ENCODE data around the gene MYH4.

The MYH4 gene

GRCh38 chr17:10499950-10500349 is 30.6 kb upstream of the MYH4 start:
- no peak for TF ChIP-seq EZH2phosphoT487 (IDR thresholded peaks at IDR 0.05; ENCODE audit: borderline replicate concordance)
- no peak for TF ChIP-seq CTCF (conservative IDR thresholded peaks at IDR 0.05; ENCODE audit: low read length)
- no peaks in the 10 kb centered on the region for H3K9me2 ChIP-seq (replicated peaks; ENCODE audit: low read depth, low read length)
- H2AFZ ChIP-seq (ENCODE audit: low read length), result no peak overlapping the region
- no peaks in the 10 kb centered on the region for H3K27me3 ChIP-seq (ENCODE audit: insufficient read depth, low read length, poor library complexity, severe bottlenecking)
- no peaks in the 10 kb centered on the region for H3K79me2 ChIP-seq (ENCODE audit: insufficient read depth, low read length)
- no peaks in the 10 kb centered on the region for H3F3A ChIP-seq (ENCODE audit: low read depth)
- H3K4me1 ChIP-seq (ENCODE audit: insufficient read depth, low read length, poor library complexity, severe bottlenecking), result no peaks in the 10 kb centered on the region
- H3K9ac ChIP-seq (ENCODE audit: low read depth, low read length, poor library complexity, severe bottlenecking), result no peak overlapping the region
- H3K9me3 ChIP-seq (ENCODE audit: insufficient read depth, low read depth, low read length), result no peaks in the 10 kb centered on the region
- no peak overlapping the region for H3K4me3 ChIP-seq (ENCODE audit: low read length, poor library complexity, severe bottlenecking)
- H3K36me3 ChIP-seq (ENCODE audit: insufficient read depth, low read length), result no peaks in the 10 kb centered on the region
- H4K20me1 ChIP-seq (ENCODE audit: insufficient read depth, low read length, poor library complexity, severe bottlenecking), result no peaks in the 10 kb centered on the region
- H3K4me2 ChIP-seq (ENCODE audit: low read depth, low read length, poor library complexity, severe bottlenecking), result no peak overlapping the region

- Histone ChIP-seq H3K4me3 (ENCODE audit: low read length, poor library complexity, severe bottlenecking) (no peak overlapping the region), H3K9me2 (replicated peaks; ENCODE audit: low read depth, low read length) (no peaks in the 10 kb centered on the region), H3F3A (ENCODE audit: low read depth) (no peaks in the 10 kb centered on the region), H3K36me3 (ENCODE audit: insufficient read depth, low read length) (no peaks in the 10 kb centered on the region), H3K79me2 (ENCODE audit: insufficient read depth, low read length) (no peaks in the 10 kb centered on the region), H3K4me2 (ENCODE audit: low read depth, low read length, poor library complexity, severe bottlenecking) (no peak overlapping the region), H3K9me3 (ENCODE audit: insufficient read depth, low read depth, low read length) (no peaks in the 10 kb centered on the region), H3K4me1 (ENCODE audit: insufficient read depth, low read length, poor library complexity, severe bottlenecking) (no peaks in the 10 kb centered on the region), H3K9ac (ENCODE audit: low read depth, low read length, poor library complexity, severe bottlenecking) (no peak overlapping the region), H2AFZ (ENCODE audit: low read length) (no peak overlapping the region), H4K20me1 (ENCODE audit: insufficient read depth, low read length, poor library complexity, severe bottlenecking) (no peaks in the 10 kb centered on the region), H3K27me3 (ENCODE audit: insufficient read depth, low read length, poor library complexity, severe bottlenecking) (no peaks in the 10 kb centered on the region)
- no peak for TF ChIP-seq EZH2phosphoT487 (IDR thresholded peaks at IDR 0.05; ENCODE audit: borderline replicate concordance)
- no peak for TF ChIP-seq CTCF (conservative IDR thresholded peaks at IDR 0.05; ENCODE audit: low read length)
Observed at GRCh38 chr17:10492004-10492403, 22.6 kb upstream of the MYH4 start.

GRCh38 chr17:10482252-10482651 is 12.9 kb upstream of the MYH4 start:
- Histone ChIP-seq H3K27me3 (ENCODE audit: insufficient read depth, low read length, poor library complexity, severe bottlenecking) (no peaks in the 10 kb centered on the region), H3K79me2 (ENCODE audit: insufficient read depth, low read length) (no peaks in the 10 kb centered on the region), H3K4me1 (ENCODE audit: insufficient read depth, low read length, poor library complexity, severe bottlenecking) (no peaks in the 10 kb centered on the region), H3K9ac (ENCODE audit: low read depth, low read length, poor library complexity, severe bottlenecking) (no peak overlapping the region), H3K4me2 (ENCODE audit: low read depth, low read length, poor library complexity, severe bottlenecking) (no peak overlapping the region), H3K9me2 (replicated peaks; ENCODE audit: low read depth, low read length) (no peaks in the 10 kb centered on the region), H3F3A (ENCODE audit: low read depth) (no peaks in the 10 kb centered on the region), H3K36me3 (ENCODE audit: insufficient read depth, low read length) (no peaks in the 10 kb centered on the region), H2AFZ (ENCODE audit: low read length) (no peak overlapping the region), H4K20me1 (ENCODE audit: insufficient read depth, low read length, poor library complexity, severe bottlenecking) (no peaks in the 10 kb centered on the region), H3K9me3 (ENCODE audit: insufficient read depth, low read depth, low read length) (no peaks in the 10 kb centered on the region), H3K4me3 (ENCODE audit: low read length, poor library complexity, severe bottlenecking) (no peak overlapping the region)
- no peak for TF ChIP-seq CTCF (conservative IDR thresholded peaks at IDR 0.05; ENCODE audit: low read length)
- TF ChIP-seq EZH2phosphoT487 (IDR thresholded peaks at IDR 0.05; ENCODE audit: borderline replicate concordance), result no peak
